Suprapubic skin (tissue), 4 donors: ENCODE measurements around the gene DAW1. TPM values are rescaled to one million over a fixed set of nuclear protein-coding genes. Genes with fewer than 3 reads are reported as not detected.

Experiments
- DNase-seq, 2 donors: peaks; one replicate each; pipeline ENCODE4 v3.0.0-alpha.2; 2019; ENCODE audit warnings: low spot score in 2 of 2
- H3K27ac ChIP-seq: fragments of 200-600 bp; sonication (generic); one replicate; pipeline ENCODE4 v1.5.1; 2019
- H3K27me3 ChIP-seq: fragments of 200-600 bp; sonication (generic); one replicate; pipeline ENCODE4 v1.5.1; 2019
- H3K36me3 ChIP-seq: fragments of 200-600 bp; sonication (generic); one replicate; pipeline ENCODE4 v1.5.1; 2019
- H3K4me1 ChIP-seq: fragments of 200-600 bp; sonication (generic); one replicate; pipeline ENCODE4 v1.5.1; 2019
- H3K4me3 ChIP-seq: fragments of 200-600 bp; sonication (generic); one replicate; pipeline ENCODE4 v1.5.1; 2019; ENCODE audit warnings: mild to moderate bottlenecking
- H3K9me3 ChIP-seq: fragments of 200-600 bp; sonication (generic); one replicate; pipeline ENCODE4 v1.5.1; 2019
- EP300 ChIP-seq: sonication (generic); formaldehyde crosslinking; IDR thresholded peaks from one replicate; pipeline ENCODE4 v1.6.1; 2017; ENCODE audit warnings: antibody characterized with exemption
- POLR2A ChIP-seq, 2 donors: fragments of 450-650 bp; IDR thresholded peaks; one replicate each; pipeline ENCODE4 v1.6.1; 2017; ENCODE audit warnings: antibody characterized with exemption in 2 of 2, mild to moderate bottlenecking in 2 of 2, moderate library complexity in 2 of 2
- POLR2AphosphoS5 ChIP-seq, 3 donors: sonication (generic); formaldehyde crosslinking; IDR thresholded peaks; one replicate each; pipeline ENCODE4 v1.6.1; 2017; ENCODE audit warnings: antibody characterized with exemption in 3 of 3
- WGBS: methylation state at CpG from one replicate; pipeline ENCODE4 v1.1.5; 2018; 5-methylcytosine and 5-hydroxymethylcytosine counted together
- total RNA-seq, 4 donors: library from RNA; depleted of rRNA; stranded (reverse); fragments of >200 nt; gene quantifications; one replicate each; pipeline ENCODE4 v1.1.0, GENCODE V29; 2016
- TF ChIP-seq, protein P1 (sequence below), 2 donors: fragments of 200-600 bp in 1 of 2; fragments of 450-650 bp in 1 of 2; sonication (generic) in 1 of 2; IDR thresholded peaks; one replicate each; pipeline ENCODE4 v1.5.1; 2016 to 2019; ENCODE audit warnings: antibody characterized with exemption in 2 of 2, mild to moderate bottlenecking in 1 of 2, moderate library complexity in 1 of 2

The DAW1 gene
- total RNA-seq, 4 donors from 2014 or later, result 1.1 TPM; not detected in 3

DNA sequence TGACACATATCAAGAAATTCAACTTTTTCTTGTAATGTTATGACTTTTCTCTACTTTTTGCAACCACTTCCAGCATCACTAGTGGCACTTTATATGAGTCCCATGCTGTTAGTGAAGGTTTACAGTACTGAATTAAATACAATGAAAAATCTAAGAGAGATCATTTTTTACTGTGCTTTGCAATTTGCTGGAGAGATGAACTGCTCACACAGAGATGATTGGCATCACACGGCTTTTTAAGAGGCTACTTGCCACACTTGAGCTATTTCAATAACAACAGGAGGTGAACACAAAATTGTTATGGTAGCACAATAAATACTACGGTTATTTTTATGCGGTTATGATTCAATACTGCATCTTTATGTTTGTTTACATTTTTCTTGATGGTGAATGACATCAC, 88.9 kb downstream of the DAW1 start:
- Histone ChIP-seq H3K4me1 (no peaks in the 10 kb centered on the region), H3K36me3 (no peaks in the 10 kb centered on the region), H3K9me3 (no peaks in the 10 kb centered on the region), H3K27ac (no peak overlapping the region), H3K27me3 (no peaks in the 10 kb centered on the region), H3K4me3 (no peak overlapping the region)
- 87% methylated on average over 3 of the region's 3 CpGs for WGBS
- no peak for TF ChIP-seq EP300
- TF ChIP-seq, protein P1, sequence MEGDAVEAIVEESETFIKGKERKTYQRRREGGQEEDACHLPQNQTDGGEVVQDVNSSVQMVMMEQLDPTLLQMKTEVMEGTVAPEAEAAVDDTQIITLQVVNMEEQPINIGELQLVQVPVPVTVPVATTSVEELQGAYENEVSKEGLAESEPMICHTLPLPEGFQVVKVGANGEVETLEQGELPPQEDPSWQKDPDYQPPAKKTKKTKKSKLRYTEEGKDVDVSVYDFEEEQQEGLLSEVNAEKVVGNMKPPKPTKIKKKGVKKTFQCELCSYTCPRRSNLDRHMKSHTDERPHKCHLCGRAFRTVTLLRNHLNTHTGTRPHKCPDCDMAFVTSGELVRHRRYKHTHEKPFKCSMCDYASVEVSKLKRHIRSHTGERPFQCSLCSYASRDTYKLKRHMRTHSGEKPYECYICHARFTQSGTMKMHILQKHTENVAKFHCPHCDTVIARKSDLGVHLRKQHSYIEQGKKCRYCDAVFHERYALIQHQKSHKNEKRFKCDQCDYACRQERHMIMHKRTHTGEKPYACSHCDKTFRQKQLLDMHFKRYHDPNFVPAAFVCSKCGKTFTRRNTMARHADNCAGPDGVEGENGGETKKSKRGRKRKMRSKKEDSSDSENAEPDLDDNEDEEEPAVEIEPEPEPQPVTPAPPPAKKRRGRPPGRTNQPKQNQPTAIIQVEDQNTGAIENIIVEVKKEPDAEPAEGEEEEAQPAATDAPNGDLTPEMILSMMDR (IDR thresholded peaks at IDR 0.05), result no peak
- no peak for DNase-seq

DNA sequence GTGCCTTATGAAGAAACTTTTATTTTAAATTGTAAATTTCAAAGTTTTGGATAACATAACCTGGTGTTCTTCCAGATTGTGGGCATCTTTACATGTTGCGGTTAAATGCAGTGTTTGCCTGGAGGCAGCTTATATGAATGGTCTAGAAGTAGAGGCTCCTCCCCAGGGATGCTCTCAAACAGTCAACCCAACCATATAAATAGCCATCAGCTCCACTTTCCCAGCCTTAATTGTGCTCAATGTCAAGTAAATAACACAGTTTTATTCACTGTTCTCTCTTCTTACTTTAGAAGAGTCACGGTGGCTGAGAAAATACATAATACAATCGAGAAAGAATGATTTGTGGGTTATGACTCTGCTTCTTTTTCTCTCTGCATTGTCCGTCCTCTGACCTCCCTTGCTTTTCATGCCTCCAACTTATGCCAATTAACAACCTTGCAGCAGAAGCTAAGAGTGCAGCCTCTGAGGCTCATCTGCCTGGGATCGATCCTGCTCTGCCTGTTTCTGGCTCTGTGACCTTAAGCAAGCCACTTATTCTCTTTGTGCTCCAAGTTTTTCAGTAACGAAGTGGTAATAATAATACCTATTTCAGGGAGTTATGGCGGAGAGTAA, 100.3 kb downstream of the DAW1 start:
- DNase-seq, result no peak
- no peaks in the 10 kb centered on the region for H3K4me1 ChIP-seq
- no peaks in the 10 kb centered on the region for H3K36me3 ChIP-seq
- no peaks in the 10 kb centered on the region for H3K27me3 ChIP-seq
- H3K9me3 ChIP-seq, result no peaks in the 10 kb centered on the region
- no peak overlapping the region for H3K4me3 ChIP-seq
- no peak for TF ChIP-seq POLR2AphosphoS5 (IDR thresholded peaks at IDR 0.05)
- no peak for TF ChIP-seq EP300
- TF ChIP-seq, protein P1 (IDR thresholded peaks at IDR 0.05), result no peak
- no peak for TF ChIP-seq POLR2A (IDR thresholded peaks at IDR 0.05)
- no peak overlapping the region for H3K27ac ChIP-seq
- 74% methylated on average over 7 of the region's 7 CpGs for WGBS

DNA sequence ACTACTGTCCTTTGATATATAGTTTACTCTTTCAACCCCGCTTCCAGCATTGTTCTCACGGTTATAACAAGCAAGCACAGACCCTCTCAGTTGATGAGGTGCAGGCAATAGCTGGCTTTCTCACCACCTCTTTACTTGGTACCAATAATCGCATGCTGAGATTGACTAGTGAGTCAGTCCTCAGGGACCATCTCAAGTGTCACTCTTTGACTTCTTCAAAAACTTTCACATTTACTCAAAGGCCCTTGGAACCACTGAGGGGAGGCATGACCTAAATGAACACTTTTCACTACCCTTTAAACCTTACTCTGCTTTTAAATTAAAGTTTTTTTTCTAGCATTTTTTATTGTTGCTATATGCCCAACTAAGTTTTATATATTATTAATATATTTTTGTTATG, 101.8 kb downstream of the DAW1 start:
- no peak for DNase-seq
- no peaks in the 10 kb centered on the region for H3K4me1 ChIP-seq
- H3K27me3 ChIP-seq, result no peaks in the 10 kb centered on the region
- TF ChIP-seq POLR2AphosphoS5 (IDR thresholded peaks at IDR 0.05), result no peak
- TF ChIP-seq, protein P1 (IDR thresholded peaks at IDR 0.05), result no peak
- TF ChIP-seq EP300, result no peak
- TF ChIP-seq POLR2A (IDR thresholded peaks at IDR 0.05), result no peak
- H3K27ac ChIP-seq, result no peak overlapping the region
- 87% methylated on average over 3 of the region's 3 CpGs for WGBS
- H3K4me3 ChIP-seq, result no peak overlapping the region
- H3K36me3 ChIP-seq, result no peaks in the 10 kb centered on the region
- no peaks in the 10 kb centered on the region for H3K9me3 ChIP-seq

Other genes starting within 250 kb of the DAW1 start
- not detected for gene SCYGR5, start 204.8 kb upstream of the DAW1 start, total RNA-seq
- 10 to 100 TPM in 1 of 4 donors, 1 to 10 TPM in 3; 5.1 to 14.5 (median 7.4) TPM for gene SLC19A3, start 153.6 kb upstream of the DAW1 start, total RNA-seq
- not detected for gene SCYGR6, start 146.9 kb upstream of the DAW1 start, total RNA-seq
- not detected for gene SCYGR7, start 143.3 kb upstream of the DAW1 start, total RNA-seq
- 1 to 10 TPM in 3 of 4 donors, not detected in 1; 2.3 to 9.8 (median 6.3) TPM for gene SCYGR8, start 125.7 kb upstream of the DAW1 start, total RNA-seq
- gene CCL20, start 57.8 kb upstream of the DAW1 start, total RNA-seq, result 1 to 10 TPM in 2 of 4 donors, not detected in 2; 2.0 to 4.2 TPM